ENCODE results near the gene HECW1. TPM values are rescaled to one million over a fixed set of nuclear protein-coding genes. Genes with fewer than 3 reads are reported as not detected.

The HECW1 gene
- total RNA-seq, 1 experiment from 2014 or later, result 2.7 TPM

DNA sequence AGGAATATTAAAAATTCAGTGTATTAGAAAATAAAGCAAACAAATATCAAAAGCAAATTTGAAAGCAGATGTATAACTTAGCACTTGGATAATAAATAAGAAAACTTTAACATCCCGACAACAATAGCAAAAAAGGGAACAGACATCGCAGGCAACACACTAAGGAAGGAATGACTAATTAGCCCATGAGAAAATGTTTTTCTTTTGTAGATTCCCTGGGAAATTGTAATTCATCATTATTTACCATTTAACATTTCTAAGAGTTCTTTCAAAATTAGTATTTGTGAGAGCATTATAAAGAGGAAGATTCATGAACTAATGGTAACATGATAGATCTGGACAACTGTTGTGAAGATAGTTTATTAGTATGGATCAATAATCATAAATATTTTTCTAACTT lies 364.4 kb downstream of the HECW1 start:
- no peaks in the 10 kb centered on the region for H3K27me3 ChIP-seq (ENCODE audit: insufficient read depth, low read depth)
- CTCF ChIA-PET, result no interaction called here

GRCh38 chr7:43479042-43479441 lies 366.6 kb downstream of the HECW1 start:
- CTCF ChIA-PET, result no interaction called here
- no peak overlapping the region for H3K4me2 ChIP-seq
- H3K4me1 ChIP-seq (replicated peaks; ENCODE audit: insufficient read depth), result no peaks in the 10 kb centered on the region
- no peak for TF ChIP-seq EZH2 (IDR thresholded peaks at IDR 0.05; ENCODE audit: low read depth)
- peak; percentile 46 for TF ChIP-seq CTCF (conservative IDR thresholded peaks at IDR 0.05)
- no peaks in the 10 kb centered on the region for H3K9me2 ChIP-seq (ENCODE audit: insufficient read depth)
- H3F3A ChIP-seq (ENCODE audit: insufficient read depth, low read depth), result no peaks in the 10 kb centered on the region
- no peaks in the 10 kb centered on the region; the same call in 1 of the 2 replicates for H4K20me1 ChIP-seq (ENCODE audit: insufficient read depth)
- no peak for DNase-seq
- H3K27me3 ChIP-seq (ENCODE audit: insufficient read depth, low read depth), result no peaks in the 10 kb centered on the region
- no peaks in the 10 kb centered on the region for H3K9me3 ChIP-seq (ENCODE audit: insufficient read depth, low read depth)
- no peak overlapping the region for H2AFZ ChIP-seq
- intact Hi-C loops (cut with micrococcal nuclease; ENCODE audit: unreplicated experiment), result no loop called here
- H3K79me2 ChIP-seq (ENCODE audit: low read depth), result no peaks in the 10 kb centered on the region
- POLR2A ChIA-PET (ENCODE audit: unreplicated experiment), result no interaction called here
- H3K36me3 ChIP-seq (ENCODE audit: low read depth), result no peaks in the 10 kb centered on the region
- H3K27ac ChIP-seq, result no peak overlapping the region
- no peak overlapping the region for H3K4me3 ChIP-seq
- no TSS peak for BruUV-seq (replicated peaks)

More for the DNA sequence above, 364.4 kb downstream of the HECW1 start:
- Histone ChIP-seq H3K27ac (no peak overlapping the region), H3K4me3 (no peak overlapping the region), H3K9me3 (ENCODE audit: insufficient read depth, low read depth) (no peaks in the 10 kb centered on the region), H4K20me1 (ENCODE audit: insufficient read depth) (no peaks in the 10 kb centered on the region; the same call in 1 of the 2 replicates), H3F3A (ENCODE audit: insufficient read depth, low read depth) (no peaks in the 10 kb centered on the region), H2AFZ (no peak overlapping the region), H3K36me3 (ENCODE audit: low read depth) (no peaks in the 10 kb centered on the region), H3K4me1 (replicated peaks; ENCODE audit: insufficient read depth) (no peaks in the 10 kb centered on the region), H3K79me2 (ENCODE audit: low read depth) (no peaks in the 10 kb centered on the region), H3K4me2 (no peak overlapping the region), H3K9me2 (ENCODE audit: insufficient read depth) (no peaks in the 10 kb centered on the region)
- BruUV-seq (replicated peaks), result no TSS peak
- DNase-seq, result no peak
- intact Hi-C loops (cut with micrococcal nuclease; ENCODE audit: unreplicated experiment), result no loop called here
- TF ChIP-seq CTCF (conservative IDR thresholded peaks at IDR 0.05) (no peak), EZH2 (IDR thresholded peaks at IDR 0.05; ENCODE audit: low read depth) (no peak)
- POLR2A ChIA-PET (ENCODE audit: unreplicated experiment), result no interaction called here

DNA sequence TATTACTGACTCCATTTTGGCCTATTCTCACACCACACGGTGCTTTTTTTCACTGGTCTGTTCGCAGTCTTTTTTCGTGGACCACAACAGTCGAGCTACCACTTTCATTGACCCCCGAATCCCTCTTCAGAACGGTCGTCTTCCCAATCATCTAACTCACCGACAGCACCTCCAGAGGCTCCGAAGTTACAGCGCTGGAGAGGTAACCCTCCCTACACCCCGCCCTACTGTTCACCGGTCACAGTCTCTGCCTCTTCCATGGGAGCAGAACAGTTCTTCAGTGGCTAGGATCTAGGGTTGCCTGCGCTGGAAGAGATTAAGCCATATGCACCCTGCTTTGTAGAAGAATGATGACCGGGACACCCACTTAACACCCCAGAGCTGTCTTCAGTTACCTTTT lies 367.1 kb downstream of the HECW1 start:
- Histone ChIP-seq H3K27me3 (ENCODE audit: insufficient read depth, low read depth) (no peaks in the 10 kb centered on the region), H2AFZ (no peak overlapping the region), H3K4me1 (replicated peaks; ENCODE audit: insufficient read depth) (no peaks in the 10 kb centered on the region), H3K9me2 (ENCODE audit: insufficient read depth) (no peaks in the 10 kb centered on the region), H3K27ac (no peak overlapping the region), H4K20me1 (ENCODE audit: insufficient read depth) (no peaks in the 10 kb centered on the region; the same call in 1 of the 2 replicates), H3K4me2 (no peak overlapping the region), H3F3A (ENCODE audit: insufficient read depth, low read depth) (no peaks in the 10 kb centered on the region), H3K36me3 (ENCODE audit: low read depth) (no peaks in the 10 kb centered on the region), H3K4me3 (no peak overlapping the region), H3K79me2 (ENCODE audit: low read depth) (no peaks in the 10 kb centered on the region), H3K9me3 (ENCODE audit: insufficient read depth, low read depth) (no peaks in the 10 kb centered on the region)
- BruUV-seq (replicated peaks), result no TSS peak
- no peak for DNase-seq
- intact Hi-C loops (cut with micrococcal nuclease; ENCODE audit: unreplicated experiment), result no loop called here
- CTCF ChIA-PET, result no interaction called here
- no peak for TF ChIP-seq EZH2 (IDR thresholded peaks at IDR 0.05; ENCODE audit: low read depth)
- TF ChIP-seq CTCF (conservative IDR thresholded peaks at IDR 0.05), result no peak
- POLR2A ChIA-PET (ENCODE audit: unreplicated experiment), result no interaction called here

Measured in PC-9 (cell line).